NB4 (cell line): ENCODE results near the gene YEATS2.
A peak's percentile ranks its signal among the peaks of the same experiment; 100 is the strongest.
"Not testable (repeated sequence)": the region's sequence is repeated elsewhere in the genome, so short reads cannot be mapped to it uniquely, and the experiment has no call there.

Source experiments
- DNase-seq: peaks from one replicate; pipeline ENCODE4 v3.0.0; 2010; ENCODE audit warnings: low read depth
- H3K4me3 ChIP-seq: one replicate; pipeline ENCODE4 v1.5.1; 2011; ENCODE audit warnings: mild to moderate bottlenecking, low read depth, low read length, moderate library complexity
- CTCF ChIP-seq: IDR thresholded peaks from one replicate; pipeline ENCODE4 v1.5.1; 2012; ENCODE audit warnings: low read depth, low read length
- MAX ChIP-seq: IDR thresholded peaks from 2 replicates; pipeline ENCODE4 v1.6.1; 2011; ENCODE audit warnings: low read depth, low read length
- MYC ChIP-seq: IDR thresholded peaks from 2 replicates; pipeline ENCODE4 v1.6.1; 2011; ENCODE audit warnings: low read depth, low read length
- POLR2A ChIP-seq: IDR thresholded peaks from 2 replicates; pipeline ENCODE4 v1.6.1; 2011; ENCODE audit warnings: mild to moderate bottlenecking; ENCODE audit not compliant: insufficient read length; ENCODE audit errors: extremely low read depth

The YEATS2 gene

GRCh38 chr3:183777016-183777618, 79.5 kb downstream of the YEATS2 start:
- no peak overlapping the region for H3K4me3 ChIP-seq
- TF ChIP-seq POLR2A (no peak), CTCF (no peak), MAX (no peak), MYC (no peak)
- no peak for DNase-seq

GRCh38 chr3:183779896-183780465, 82.4 kb downstream of the YEATS2 start:
- DNase-seq: peak; percentile 56
- TF ChIP-seq CTCF: no peak
- no peak overlapping the region for H3K4me3 ChIP-seq

GRCh38 chr3:183781246-183781645, 83.6 kb downstream of the YEATS2 start:
- TF ChIP-seq CTCF (no peak), POLR2A (no peak), MAX (no peak)
- no peak overlapping the region for H3K4me3 ChIP-seq
- DNase-seq: no peak

- no peak overlapping the region for H3K4me3 ChIP-seq
- no peak for DNase-seq
- no peak for TF ChIP-seq CTCF
Measured at GRCh38 chr3:183782576-183783276, 85.1 kb downstream of the YEATS2 start.

GRCh38 chr3:183784503-183784902, 86.9 kb downstream of the YEATS2 start:
- H3K4me3 ChIP-seq: not testable (repeated sequence)
- DNase-seq: peak; percentile 37

GRCh38 chr3:183789826-183790225, 92.2 kb downstream of the YEATS2 start:
- H3K4me3 ChIP-seq: no peak overlapping the region
- DNase-seq: no peak
- TF ChIP-seq MAX (no peak), POLR2A (no peak), MYC (no peak), CTCF (no peak)
